Pancreas (tissue), 10 donors: ENCODE measurements around the gene HNRNPUL2. TPM values are rescaled to one million over a fixed set of nuclear protein-coding genes. Genes with fewer than 3 reads are reported as not detected.
"Not testable (repeated sequence)": the region's sequence is repeated elsewhere in the genome, so short reads cannot be mapped to it uniquely, and the experiment has no call there.

Experiments
- ATAC-seq, 4 donors: fragments of 200-7000 bp; cut with Tn5 transposase; one replicate each; pipeline versions ENCODE4 v1.8.0 to v1.9.1; 2020; ENCODE audit warnings: mild to moderate bottlenecking in 4 of 4, moderate library complexity in 4 of 4
- DNase-seq, 6 donors: peaks; one replicate each; pipeline ENCODE4 v3.0.0-alpha.2; 2020
- FAIRE-seq: peaks from 2 replicates; lab custom pipeline; 2012; peaks lifted over from hg19 to GRCh38; lab: Jason Lieb, UNC
- H3K27ac ChIP-seq, 4 donors: fragments of 200-600 bp; sonication (generic); 1 replicate in 3 of 4; 2 replicates in 1 of 4; pipeline versions ENCODE4 v1.5.0 to v1.8.0; 2020
- H3K27me3 ChIP-seq, 4 donors: fragments of 200-600 bp; one replicate each; pipeline ENCODE4 v1.8.0; 2021
- H3K36me3 ChIP-seq, 3 donors: fragments of 200-600 bp; sonication (generic) in 1 of 3; one replicate each; pipeline versions ENCODE4 v1.5.0 to v1.8.0; 2020 to 2021
- H3K4me1 ChIP-seq, 3 donors: fragments of 200-600 bp; one replicate each; pipeline ENCODE4 v1.8.0; 2021
- H3K4me3 ChIP-seq, 4 donors: fragments of 200-600 bp; sonication (generic) in 2 of 4; one replicate each; pipeline versions ENCODE4 v1.5.0 to v1.8.0; 2020 to 2021
- H3K9me3 ChIP-seq, 4 donors: fragments of 200-600 bp; one replicate each; pipeline ENCODE4 v1.8.0; 2021
- WGBS, 2 donors: extraction: QIAGEN DNeasy Blood & Tissue Kit; methylation state at CpG; one replicate each; pipeline ENCODE4 v1.1.7; 2013; 5-methylcytosine and 5-hydroxymethylcytosine counted together
- intact Hi-C, 3 donors: fragments of 100-400 bp; cut with DNase I; formaldehyde crosslinking; loops; one replicate each; pipeline versions ENCODE4 v1.11.1 to v1.14.2; 2022
- polyA plus RNA-seq, 2 donors: library from polyadenylated mRNA; stranded (reverse); fragments of 200-250 nt; gene quantifications; one replicate each; pipeline ENCODE4 v1.2.3, GENCODE V29; 2013
- total RNA-seq, 6 donors: library from RNA; stranded (reverse); fragmentation: NEBNext Ultra II Directional in 4 of 6; extraction: Animal tissue kit (Norgen Biotek cat#: 25700) in 4 of 6; gene quantifications; one replicate each; pipeline versions ENCODE4 v1.2.1 to v1.2.4, GENCODE V29; 2021 to 2023
- TF ChIP-seq, protein P1 (sequence below), 4 donors: fragments of 200-600 bp; sonication (generic) in 3 of 4; IDR thresholded peaks; one replicate each; pipeline versions ENCODE4 v1.5.0 to v1.8.0; 2021; ENCODE audit warnings: antibody characterized with exemption in 4 of 4
- donor health status: healthy with polysubstance abuse.
- donor health status: DM: no; HTN: no; CAD: no; lungs with moderate emphysema.
- donor health status: DM: no; HTN: no; CAD: no.
- donor health status: control.
- donor health status: control.
- donor health status: Bipolar disorder and iron deficiency.
- donor health status: DM: yes; HTN: yes; CAD: no.
- donor health status: DM: no; HTN: no; CAD: no.
- donor health status: DM: no; HTN: no; CAD: no.
- donor health status: DM: yes; HTN: yes; CAD: no.

Gene HNRNPUL2
- total and polyA plus RNA-seq, 8 donors, result 17.5 to 26.2 (median 18.6) TPM

DNA sequence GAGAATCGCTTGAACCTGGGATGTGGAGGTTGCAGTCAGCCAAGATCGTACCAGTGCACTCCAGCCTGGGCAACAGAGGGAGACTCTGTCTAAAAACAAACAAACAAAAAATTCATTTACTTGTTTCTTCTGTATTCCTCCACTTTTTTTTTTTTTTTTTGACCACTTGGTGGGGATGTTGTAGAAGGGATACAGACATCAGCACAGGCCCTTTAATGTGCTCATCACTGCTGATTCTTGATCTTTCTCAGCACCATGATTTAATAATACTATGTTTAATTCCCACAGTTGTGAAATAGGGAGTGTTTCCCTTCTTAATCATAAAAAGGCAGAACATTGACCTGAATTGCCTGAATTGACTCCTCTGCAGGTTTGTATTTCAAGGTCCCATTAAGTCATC lies 5.6 kb upstream of the HNRNPUL2 start:
- DNase-seq (no peak), FAIRE-seq (no peak), ATAC-seq (no peak)
- H3K36me3 ChIP-seq, result peaks cover 0 to 23% (median 0%) of the 10 kb centered on the region in 3 donors
- no peaks in the 10 kb centered on the region for H3K9me3 ChIP-seq
- no peak overlapping the region for H3K4me3 ChIP-seq
- TF ChIP-seq, protein P1, sequence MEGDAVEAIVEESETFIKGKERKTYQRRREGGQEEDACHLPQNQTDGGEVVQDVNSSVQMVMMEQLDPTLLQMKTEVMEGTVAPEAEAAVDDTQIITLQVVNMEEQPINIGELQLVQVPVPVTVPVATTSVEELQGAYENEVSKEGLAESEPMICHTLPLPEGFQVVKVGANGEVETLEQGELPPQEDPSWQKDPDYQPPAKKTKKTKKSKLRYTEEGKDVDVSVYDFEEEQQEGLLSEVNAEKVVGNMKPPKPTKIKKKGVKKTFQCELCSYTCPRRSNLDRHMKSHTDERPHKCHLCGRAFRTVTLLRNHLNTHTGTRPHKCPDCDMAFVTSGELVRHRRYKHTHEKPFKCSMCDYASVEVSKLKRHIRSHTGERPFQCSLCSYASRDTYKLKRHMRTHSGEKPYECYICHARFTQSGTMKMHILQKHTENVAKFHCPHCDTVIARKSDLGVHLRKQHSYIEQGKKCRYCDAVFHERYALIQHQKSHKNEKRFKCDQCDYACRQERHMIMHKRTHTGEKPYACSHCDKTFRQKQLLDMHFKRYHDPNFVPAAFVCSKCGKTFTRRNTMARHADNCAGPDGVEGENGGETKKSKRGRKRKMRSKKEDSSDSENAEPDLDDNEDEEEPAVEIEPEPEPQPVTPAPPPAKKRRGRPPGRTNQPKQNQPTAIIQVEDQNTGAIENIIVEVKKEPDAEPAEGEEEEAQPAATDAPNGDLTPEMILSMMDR (IDR thresholded peaks at IDR 0.05), result no peak
- intact Hi-C loops, result no loop called here
- WGBS, 2 donors, result 78 to 85% methylated on average over 2 of the region's 2 CpGs
- H3K27me3 ChIP-seq, result no peaks in the 10 kb centered on the region
- H3K4me1 ChIP-seq, result peaks cover 9 to 15% (median 10%) of the 10 kb centered on the region in 3 donors
- H3K27ac ChIP-seq, result no peak overlapping the region

DNA sequence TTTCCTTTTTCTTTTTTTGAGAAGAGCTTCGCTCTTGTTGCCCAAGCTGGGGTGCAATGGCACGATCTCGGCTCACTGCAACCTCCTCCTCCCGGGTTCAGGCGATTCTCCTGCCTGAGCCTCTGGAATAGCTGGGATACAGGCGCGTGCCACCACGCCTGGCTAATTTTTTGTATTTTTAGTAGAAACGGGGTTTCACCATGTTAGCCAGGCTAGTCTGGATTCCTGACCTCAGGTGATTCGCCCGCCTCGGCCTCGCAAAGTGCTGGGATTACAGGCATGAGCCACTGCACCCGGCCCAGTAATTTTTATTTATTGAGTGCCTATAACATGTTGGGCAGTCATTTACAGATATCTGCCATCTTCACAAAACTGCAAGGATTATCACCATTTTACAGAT lies 2.8 kb upstream of the HNRNPUL2 start:
- 80 to 84% methylated on average over 14 of the region's 14 CpGs for WGBS, 2 donors
- intact Hi-C loops, ATAC-seq, DNase-seq, FAIRE-seq, H3K9me3 ChIP-seq, H3K27me3 ChIP-seq, H3K27ac ChIP-seq: not testable (repeated sequence)
- Histone ChIP-seq H3K36me3 (peaks cover 0 to 15% (median 0%) of the 10 kb centered on the region in 3 donors), H3K4me3 (peak overlapping the region in 2 of 4 donors; percentile 68 to 92), H3K4me1 (peaks cover 9 to 15% (median 10%) of the 10 kb centered on the region in 3 donors)

DNA sequence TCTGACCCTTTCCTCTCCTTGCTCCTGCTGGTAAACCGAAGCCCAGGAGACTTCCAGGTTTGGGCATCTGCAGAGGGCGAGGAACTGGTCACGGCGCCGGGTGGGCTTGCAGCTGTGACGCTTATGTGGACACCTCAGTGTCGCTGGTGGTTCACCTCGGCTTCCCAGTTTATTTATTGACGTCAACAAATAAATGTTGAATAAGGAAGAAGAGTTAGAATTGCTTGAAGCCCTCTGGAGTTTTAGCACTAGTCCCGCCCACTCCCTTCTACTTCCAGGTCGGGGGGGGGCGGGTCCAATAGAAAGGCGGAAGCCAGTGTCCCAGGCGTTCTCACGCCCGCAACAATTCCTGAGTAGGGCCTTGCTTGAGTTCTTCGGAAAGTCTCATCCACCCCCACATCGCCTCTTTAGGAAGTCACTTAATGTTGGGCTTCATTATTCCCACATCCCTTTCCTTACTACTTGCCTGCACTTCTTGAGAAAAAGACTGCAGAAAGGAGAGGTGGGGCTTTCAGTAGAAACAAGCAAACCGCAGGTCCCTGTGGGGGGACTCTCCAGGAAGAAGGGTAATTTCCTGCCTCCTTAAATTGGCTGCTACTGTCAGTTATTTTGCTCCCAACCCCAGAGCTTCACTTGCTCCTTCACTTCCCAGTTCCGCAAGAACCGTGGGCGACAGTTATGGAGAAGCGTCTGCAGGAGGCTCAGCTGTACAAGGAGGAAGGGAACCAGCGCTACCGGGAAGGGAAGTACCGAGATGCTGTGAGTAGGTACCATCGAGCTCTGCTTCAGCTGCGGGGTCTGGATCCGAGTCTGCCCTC lies 1.1 kb upstream of the HNRNPUL2 start, which contains the start of gene TTC9C:
Gene TTC9C, plus strand, starts transcription at position 316 of the 818 bp plus-strand sequence. Its CDS starts 363 bp downstream, at position 679.
- 0% methylated on average over 28 to 29 of the region's 29 CpGs for WGBS, 2 donors
- intact Hi-C loops, result no loop called here
- Histone ChIP-seq H3K36me3 (peaks cover 0 to 6% (median 6%) of the 10 kb centered on the region in 3 donors), H3K9me3 (no peaks in the 10 kb centered on the region), H3K4me1 (peaks cover 9 to 27% (median 20%) of the 10 kb centered on the region in 3 donors), H3K27me3 (no peaks in the 10 kb centered on the region), H3K27ac (peak within 1 kb of the TSS; percentile 88 to 93 (median 92)), H3K4me3 (peak within 1 kb of the TSS; percentile 68 to 92 (median 88))
- DNase-seq, result peak; percentile 78 to 86 (median 84)
- peak; percentile 62 to 83 (median 74) for ATAC-seq
- FAIRE-seq, result no peak
- TF ChIP-seq, protein P1 (IDR thresholded peaks at IDR 0.05), result no peak

DNA sequence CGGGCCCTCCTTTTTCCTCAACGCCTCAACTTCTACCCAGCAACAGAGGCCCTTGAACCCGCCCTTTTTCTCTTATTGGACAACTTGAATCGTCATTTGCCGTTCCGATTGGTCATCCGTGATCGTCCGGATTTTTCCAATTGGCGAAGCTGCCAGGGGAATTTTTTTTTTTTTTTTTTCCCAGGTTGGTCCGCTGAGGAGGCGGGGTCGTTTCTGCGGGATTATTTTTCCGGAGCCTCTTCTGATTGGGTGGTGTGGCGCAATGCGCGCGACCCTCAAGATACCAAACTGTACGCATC lies 564 bp upstream of the HNRNPUL2 start:
- WGBS, 2 donors, result 1% methylated on average over 20 of the region's 20 CpGs
- Histone ChIP-seq H3K4me1 (peaks cover 9 to 27% (median 20%) of the 10 kb centered on the region in 3 donors), H3K27ac (peak overlapping the region; percentile 88 to 93 (median 92)), H3K36me3 (peaks cover 0 to 12% (median 12%) of the 10 kb centered on the region in 3 donors), H3K9me3 (no peaks in the 10 kb centered on the region), H3K27me3 (no peaks in the 10 kb centered on the region), H3K4me3 (peak overlapping the region; percentile 68 to 92 (median 88))
- FAIRE-seq, result peak; percentile 89
- ATAC-seq, result peak; percentile 78 to 89 (median 80)
- TF ChIP-seq, protein P1 (IDR thresholded peaks at IDR 0.05), result no peak
- DNase-seq, result peak in 4 of 6 donors; percentile 80 to 92 (median 88)
- intact Hi-C loops, result no loop called here

DNA sequence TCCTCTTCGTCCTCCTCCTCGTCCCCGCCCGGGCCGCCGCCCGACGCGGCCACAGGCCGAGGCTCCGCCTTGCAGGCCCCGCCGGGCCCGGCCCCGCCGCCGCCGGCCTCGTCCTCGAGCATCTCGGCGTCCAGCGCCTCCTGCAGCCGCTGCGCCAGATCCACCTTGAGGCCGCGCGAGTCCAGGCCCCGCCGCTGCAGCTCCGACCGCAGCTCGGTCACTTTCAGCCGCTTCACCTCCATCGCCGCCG lies 417 bp downstream of the HNRNPUL2 start:
- TF ChIP-seq, protein P1 (IDR thresholded peaks at IDR 0.05), result no peak
- Histone ChIP-seq H3K4me3 (peak overlapping the region; percentile 68 to 92 (median 88)), H3K4me1 (peaks cover 9 to 27% (median 20%) of the 10 kb centered on the region in 3 donors), H3K27ac (peak overlapping the region; percentile 88 to 93 (median 92)), H3K27me3 (no peaks in the 10 kb centered on the region), H3K9me3 (no peaks in the 10 kb centered on the region), H3K36me3 (peaks cover 5 to 22% (median 21%) of the 10 kb centered on the region in 3 donors)
- intact Hi-C loops, result no loop called here
- DNase-seq, result no peak
- 1% methylated on average over 23 to 37 of the region's 37 CpGs for WGBS, 2 donors
- ATAC-seq, result peak in 2 of 4 donors; percentile 3 to 17
- FAIRE-seq, result no peak
